ENCODE results near the gene STK32A. TPM values are rescaled to one million over a fixed set of nuclear protein-coding genes. Genes with fewer than 3 reads are reported as not detected.

The STK32A gene
- polyA plus RNA-seq, 1 donor (not counting 4 experiments of a cell fraction or from before 2014, with no cell fraction given) = 0.01 TPM

DNA sequence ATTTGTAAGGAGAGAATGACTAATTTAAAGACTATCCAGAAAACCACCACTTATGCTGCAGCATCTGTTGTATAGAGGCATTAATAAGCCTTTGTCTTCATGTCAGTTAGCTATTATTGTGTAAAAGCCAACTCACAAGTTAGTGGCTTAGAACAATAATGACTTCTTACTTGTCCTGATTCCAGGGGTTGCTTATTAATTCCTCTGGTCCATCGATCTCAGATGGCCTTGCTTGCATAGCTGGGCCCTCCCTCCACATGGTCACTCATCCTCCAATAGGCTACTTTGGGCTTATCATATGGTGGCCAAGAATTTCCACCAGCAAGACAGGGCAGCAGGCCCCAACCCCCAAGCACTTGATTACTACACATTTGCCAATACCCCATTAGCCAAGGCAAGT, 44.5 kb upstream of the STK32A start:
- Histone ChIP-seq H3K9me3 (ENCODE audit: control insufficient read depth, low read depth, low read length) (no peaks in the 10 kb centered on the region), H3K36me3 (ENCODE audit: control insufficient read depth in 2 of 2, extremely low read depth in 1 of 2, insufficient read depth in 2 of 2, low read length in 2 of 2) (no peaks in the 10 kb centered on the region), H3K27me3 (ENCODE audit: control insufficient read depth, extremely low read depth, insufficient read depth, low read length) (no peaks in the 10 kb centered on the region), H3K27ac (ENCODE audit: control insufficient read depth, insufficient read depth, low read length) (no peak overlapping the region), H3K4me2 (ENCODE audit: control insufficient read depth, extremely low read depth, insufficient read depth, low read depth, low read length) (no peak overlapping the region), H2AFZ (ENCODE audit: control insufficient read depth, low read length) (no peak overlapping the region), H3K4me1 (ENCODE audit: control insufficient read depth, extremely low read depth, insufficient read depth, low read length) (no peaks in the 10 kb centered on the region), H3K79me2 (ENCODE audit: control insufficient read depth, insufficient read depth, low read length) (no peaks in the 10 kb centered on the region), H4K20me1 (ENCODE audit: control insufficient read depth, extremely low read depth, insufficient read depth, low read length) (no peaks in the 10 kb centered on the region), H3K4me3 (ENCODE audit: control insufficient read depth in 2 of 3, extremely low read depth in 1 of 3, insufficient read depth in 2 of 3, low read depth in 1 of 3, low read length in 3 of 3) (no peak overlapping the region), H3K9ac (ENCODE audit: control insufficient read depth, extremely low read depth, insufficient read depth, low read length) (no peak overlapping the region), H3K9me1 (ENCODE audit: control insufficient read depth, extremely low read depth, insufficient read depth, low read length) (no peaks in the 10 kb centered on the region)
- no peak for FAIRE-seq
- DNase-seq (ENCODE audit: low read depth, low spot score) = no peak
- no peak for TF ChIP-seq EZH2 (IDR thresholded peaks at IDR 0.05; ENCODE audit: low read length)
- TF ChIP-seq, protein P1, sequence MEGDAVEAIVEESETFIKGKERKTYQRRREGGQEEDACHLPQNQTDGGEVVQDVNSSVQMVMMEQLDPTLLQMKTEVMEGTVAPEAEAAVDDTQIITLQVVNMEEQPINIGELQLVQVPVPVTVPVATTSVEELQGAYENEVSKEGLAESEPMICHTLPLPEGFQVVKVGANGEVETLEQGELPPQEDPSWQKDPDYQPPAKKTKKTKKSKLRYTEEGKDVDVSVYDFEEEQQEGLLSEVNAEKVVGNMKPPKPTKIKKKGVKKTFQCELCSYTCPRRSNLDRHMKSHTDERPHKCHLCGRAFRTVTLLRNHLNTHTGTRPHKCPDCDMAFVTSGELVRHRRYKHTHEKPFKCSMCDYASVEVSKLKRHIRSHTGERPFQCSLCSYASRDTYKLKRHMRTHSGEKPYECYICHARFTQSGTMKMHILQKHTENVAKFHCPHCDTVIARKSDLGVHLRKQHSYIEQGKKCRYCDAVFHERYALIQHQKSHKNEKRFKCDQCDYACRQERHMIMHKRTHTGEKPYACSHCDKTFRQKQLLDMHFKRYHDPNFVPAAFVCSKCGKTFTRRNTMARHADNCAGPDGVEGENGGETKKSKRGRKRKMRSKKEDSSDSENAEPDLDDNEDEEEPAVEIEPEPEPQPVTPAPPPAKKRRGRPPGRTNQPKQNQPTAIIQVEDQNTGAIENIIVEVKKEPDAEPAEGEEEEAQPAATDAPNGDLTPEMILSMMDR (optimal IDR thresholded peaks at IDR 0.05 in 1 of 3, IDR thresholded peaks at IDR 0.05 in 1 of 3, conservative IDR thresholded peaks at IDR 0.05 in 1 of 3; ENCODE audit: extremely low read depth in 1 of 3, insufficient read depth in 2 of 3, low read length in 3 of 3) = no peak
- dilution Hi-C loops (cut with MboI; ENCODE audit: extremely low pct_ligation_motif_present, low sequenced_read_pairs) = no loop called here

DNA sequence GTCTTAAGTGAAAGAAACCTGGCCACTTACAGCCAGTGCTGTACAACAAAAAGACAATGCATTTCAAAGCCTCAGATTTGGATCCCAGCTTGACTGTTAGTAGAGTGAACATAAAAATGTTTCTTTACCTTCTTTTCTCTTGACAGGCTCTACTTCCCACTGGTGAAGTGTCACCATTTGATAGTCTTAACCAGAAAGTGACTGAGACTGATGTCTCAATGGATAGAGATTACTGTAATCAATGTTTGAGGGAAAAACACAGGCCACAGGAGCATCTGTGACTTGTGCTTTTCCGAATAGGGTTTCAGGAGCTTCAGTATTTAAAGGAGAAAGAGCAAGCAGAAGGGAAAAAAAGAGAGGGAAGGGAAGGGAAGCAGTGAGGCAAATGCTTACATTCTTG, 41.7 kb upstream of the STK32A start:
- Histone ChIP-seq H2AFZ (ENCODE audit: control insufficient read depth, low read length) (no peak overlapping the region), H3K79me2 (ENCODE audit: control insufficient read depth, insufficient read depth, low read length) (no peaks in the 10 kb centered on the region), H3K4me3 (ENCODE audit: control insufficient read depth in 2 of 3, extremely low read depth in 1 of 3, insufficient read depth in 2 of 3, low read depth in 1 of 3, low read length in 3 of 3) (no peak overlapping the region), H3K27me3 (ENCODE audit: control insufficient read depth, extremely low read depth, insufficient read depth, low read length) (no peaks in the 10 kb centered on the region), H3K27ac (ENCODE audit: control insufficient read depth, insufficient read depth, low read length) (no peak overlapping the region), H3K9ac (ENCODE audit: control insufficient read depth, extremely low read depth, insufficient read depth, low read length) (no peak overlapping the region), H4K20me1 (ENCODE audit: control insufficient read depth, extremely low read depth, insufficient read depth, low read length) (no peaks in the 10 kb centered on the region), H3K4me1 (ENCODE audit: control insufficient read depth, extremely low read depth, insufficient read depth, low read length) (no peaks in the 10 kb centered on the region), H3K4me2 (ENCODE audit: control insufficient read depth, extremely low read depth, insufficient read depth, low read depth, low read length) (no peak overlapping the region), H3K36me3 (ENCODE audit: control insufficient read depth in 2 of 2, extremely low read depth in 1 of 2, insufficient read depth in 2 of 2, low read length in 2 of 2) (no peaks in the 10 kb centered on the region), H3K9me1 (ENCODE audit: control insufficient read depth, extremely low read depth, insufficient read depth, low read length) (no peaks in the 10 kb centered on the region), H3K9me3 (ENCODE audit: control insufficient read depth, low read depth, low read length) (no peaks in the 10 kb centered on the region)
- dilution Hi-C loops (cut with MboI; ENCODE audit: extremely low pct_ligation_motif_present, low sequenced_read_pairs) = no loop called here
- FAIRE-seq (no peak), DNase-seq (ENCODE audit: low read depth, low spot score) (no peak)
- TF ChIP-seq, protein P1 (optimal IDR thresholded peaks at IDR 0.05 in 1 of 3, IDR thresholded peaks at IDR 0.05 in 1 of 3, conservative IDR thresholded peaks at IDR 0.05 in 1 of 3; ENCODE audit: extremely low read depth in 1 of 3, insufficient read depth in 2 of 3, low read length in 3 of 3) = no peak
- no peak for TF ChIP-seq EZH2 (IDR thresholded peaks at IDR 0.05; ENCODE audit: low read length)

Data from keratinocyte (primary cell).